NCI-H2196 (cell line): ENCODE results near the gene FHDC1.

ENCODE experiments used
- DNase-seq: peaks from one replicate; lab custom pipeline; 2025; ENCODE audit not compliant: unreplicated experiment; lab: John Stamatoyannopoulos, UW

The FHDC1 gene

GRCh38 chr4:152929888-152930287 lies 6.2 kb upstream of the FHDC1 start:
- DNase-seq: no peak

GRCh38 chr4:152935143-152935542 lies 980 bp upstream of the FHDC1 start:
- no peak for DNase-seq

- DNase-seq: no peak
These were observed 568 bp downstream of the FHDC1 start for GRCh38 chr4:152936446-152937335.

DNA sequence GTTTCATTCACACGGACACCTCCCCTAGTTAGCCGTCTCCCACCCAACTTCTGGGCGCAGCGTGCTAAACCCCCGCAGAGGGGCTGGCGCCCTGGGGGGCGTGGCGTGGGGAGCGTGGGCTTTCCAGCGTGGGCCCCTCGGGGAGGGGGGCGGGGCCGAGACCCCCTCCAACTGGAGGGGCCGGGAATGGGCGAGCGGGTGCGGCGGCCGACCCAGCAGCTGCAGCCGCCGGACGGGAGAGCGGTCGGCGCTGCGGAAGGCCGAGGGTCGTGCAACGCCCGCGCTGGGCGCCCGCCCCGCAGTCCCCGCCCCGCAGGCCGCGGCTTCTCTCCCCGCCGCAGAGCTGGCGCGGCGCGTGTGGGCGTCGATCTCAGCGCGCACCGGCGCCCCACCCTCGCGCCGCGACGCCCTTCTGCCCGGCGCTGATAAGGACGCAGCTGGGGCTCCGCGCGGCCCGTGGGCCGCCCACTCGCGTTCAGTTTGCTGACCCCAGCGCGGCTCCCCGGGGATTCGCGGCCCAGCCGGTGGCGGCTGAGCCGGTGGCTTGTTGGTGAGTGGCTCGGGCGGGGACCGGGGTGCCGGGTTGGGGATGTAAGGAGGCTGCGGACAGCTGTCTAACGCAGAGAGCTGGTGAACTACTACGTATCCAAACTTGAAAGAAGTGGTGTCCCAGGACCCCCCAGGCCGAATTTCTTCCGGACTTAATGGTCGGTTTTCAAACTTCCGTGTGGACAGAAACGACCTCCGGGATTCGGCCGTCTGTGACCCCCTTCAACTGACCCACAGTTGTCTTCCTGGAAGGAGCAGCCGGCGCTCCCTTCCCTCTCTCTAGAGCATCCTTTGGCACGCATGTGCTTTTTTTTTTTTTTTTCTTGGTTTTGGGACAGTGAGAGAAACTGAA lies 1.5 kb downstream of the FHDC1 start:
- DNase-seq: no peak

DNA sequence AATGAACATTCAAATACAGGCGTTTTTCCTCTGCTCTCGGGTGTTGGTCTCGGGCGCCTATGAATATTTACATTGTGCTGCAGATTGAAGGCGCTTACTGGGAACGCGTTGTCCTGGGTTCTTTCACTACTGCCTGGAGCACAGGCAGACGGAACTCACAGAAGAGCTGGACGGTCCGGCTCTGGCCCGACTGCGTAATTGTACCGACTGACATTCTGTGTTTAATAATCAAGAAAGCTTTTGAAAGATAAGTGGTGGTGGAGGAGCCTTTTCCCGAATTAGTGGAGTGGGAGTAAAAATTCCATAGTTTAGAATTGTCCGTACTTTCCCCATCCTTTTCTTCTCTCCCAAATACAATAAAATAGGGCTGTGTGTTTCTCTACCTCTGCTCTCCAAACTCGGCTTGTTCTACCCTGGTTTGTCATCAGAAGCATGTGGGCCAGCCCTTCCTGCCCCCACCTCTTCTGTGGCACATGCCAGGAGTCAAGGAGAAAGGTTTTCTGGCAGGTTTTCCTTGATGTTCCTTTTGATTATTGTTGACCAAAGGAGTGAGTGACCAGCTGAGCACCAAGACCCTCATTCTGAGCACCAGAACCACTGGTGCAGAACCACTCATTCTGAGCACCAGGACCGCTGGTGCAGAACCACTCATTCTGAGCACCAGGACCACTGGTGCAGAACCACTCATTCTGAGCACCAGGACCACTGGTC lies 2.3 kb downstream of the FHDC1 start:
- no peak for DNase-seq

DNA sequence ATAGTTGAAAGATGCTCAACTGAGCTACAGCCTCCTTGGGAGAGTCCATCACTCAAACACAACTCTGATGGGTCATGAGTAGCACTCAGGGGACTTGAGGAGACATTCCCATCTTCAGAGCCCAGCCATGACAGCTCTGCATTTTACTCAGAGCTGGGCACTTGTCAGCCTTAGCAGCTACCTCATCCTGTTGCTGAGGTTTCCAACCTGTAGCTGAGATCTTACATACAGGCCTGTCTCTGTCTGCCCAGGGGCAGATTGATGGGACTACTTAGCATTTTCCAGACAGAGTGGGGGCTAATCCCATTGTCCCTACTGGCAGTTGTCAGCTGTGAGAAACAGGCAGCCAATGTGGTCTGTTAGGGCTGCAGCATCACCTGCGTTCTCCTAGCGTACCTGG lies 3.5 kb downstream of the FHDC1 start:
- DNase-seq: no peak

DNA sequence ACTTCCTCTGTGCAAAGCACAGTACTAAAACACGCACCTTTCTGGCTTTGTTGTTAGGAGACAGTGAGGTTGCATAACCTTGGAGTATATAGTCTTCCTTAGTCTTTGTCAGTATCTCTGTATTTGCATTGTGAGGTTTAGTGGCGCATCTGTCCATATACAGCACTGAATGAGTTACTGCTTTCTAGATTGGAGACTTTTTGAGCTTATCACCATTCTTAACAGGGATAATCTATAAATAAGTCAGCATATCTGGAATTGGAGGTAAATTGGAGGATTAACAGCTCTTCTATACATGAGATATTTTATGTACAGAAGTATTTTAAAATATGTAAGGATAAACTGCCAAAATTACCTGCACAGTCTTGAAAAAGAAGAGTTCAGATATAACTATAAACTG lies 4.3 kb downstream of the FHDC1 start:
- DNase-seq: no peak

GRCh38 chr4:152941411-152941810 lies 5.3 kb downstream of the FHDC1 start:
- no peak for DNase-seq

DNA sequence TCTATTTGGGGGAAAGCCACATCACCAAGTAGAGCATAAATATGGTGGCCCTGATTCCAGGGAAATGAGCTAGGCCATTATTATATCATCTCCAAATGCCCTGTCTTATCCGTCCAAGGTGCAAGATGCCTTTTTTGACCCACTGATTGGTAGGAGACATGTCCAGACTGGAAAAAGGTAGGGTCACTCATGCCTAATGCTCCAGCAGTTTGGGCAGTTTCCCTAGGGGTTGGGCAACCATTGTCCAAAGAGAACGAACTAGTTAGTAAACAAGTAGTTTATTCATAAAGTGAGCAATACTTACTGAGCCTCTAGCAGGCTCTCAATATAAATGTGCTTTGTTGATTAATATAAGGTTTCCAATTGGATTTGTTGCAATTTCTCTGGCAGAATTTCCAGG lies 6.2 kb downstream of the FHDC1 start:
- no peak for DNase-seq

GRCh38 chr4:152943672-152944071 lies 7.5 kb downstream of the FHDC1 start:
- no peak for DNase-seq

- no peak for DNase-seq
These were observed 8.7 kb downstream of the FHDC1 start for GRCh38 chr4:152944666-152945320.

DNA sequence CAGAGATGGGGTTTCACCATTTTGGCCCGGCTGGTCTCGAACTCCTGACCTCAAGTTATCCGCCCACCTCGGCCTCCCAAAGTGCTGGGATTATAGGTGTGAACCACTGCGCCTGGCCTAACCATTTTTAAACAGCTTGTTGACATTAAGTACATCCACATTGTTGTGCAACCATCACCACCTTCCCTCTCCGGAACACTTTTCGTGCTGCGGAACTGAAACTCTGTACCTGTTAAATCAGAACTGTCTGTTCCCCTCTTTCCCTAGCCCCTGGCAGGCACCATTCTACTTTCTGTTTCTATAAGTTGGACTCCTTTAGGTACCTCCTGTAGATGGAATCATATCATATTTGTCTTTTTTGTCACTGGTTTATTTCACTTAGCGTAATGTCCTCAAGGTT lies 9.5 kb downstream of the FHDC1 start:
- no peak for DNase-seq

- no peak for DNase-seq
These were observed 10.3 kb downstream of the FHDC1 start for GRCh38 chr4:152946446-152946845.

- DNase-seq: no peak
These were observed 11.2 kb downstream of the FHDC1 start for GRCh38 chr4:152947311-152947710.

GRCh38 chr4:152949930-152950329 lies 13.8 kb downstream of the FHDC1 start:
- no peak for DNase-seq

GRCh38 chr4:152950402-152951274 lies 14.5 kb downstream of the FHDC1 start:
- no peak for DNase-seq

GRCh38 chr4:152951348-152951747 lies 15.2 kb downstream of the FHDC1 start:
- no peak for DNase-seq

DNA sequence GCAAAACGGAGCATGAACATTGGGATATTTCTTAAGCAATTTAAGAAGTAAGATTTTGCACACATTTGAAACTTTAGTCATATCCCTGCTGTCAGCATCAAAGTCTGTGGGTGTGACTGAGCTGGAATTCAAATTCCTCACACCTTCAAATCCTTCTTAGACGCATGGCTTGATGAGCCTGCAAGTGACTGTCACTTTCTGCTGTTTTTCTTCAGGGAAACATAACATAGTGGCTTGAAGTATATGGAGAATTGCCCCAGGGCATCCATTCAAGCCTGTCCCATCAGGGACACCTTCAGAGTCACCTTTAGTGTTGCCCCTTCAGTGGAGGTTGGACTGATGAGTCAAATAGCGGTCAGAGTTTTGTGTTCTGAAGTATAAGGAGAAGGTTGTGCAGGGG lies 17.4 kb downstream of the FHDC1 start:
- no peak for DNase-seq

- no peak for DNase-seq
These were observed 18.6 kb downstream of the FHDC1 start for GRCh38 chr4:152954741-152955140.

- no peak for DNase-seq
These were observed 20.0 kb downstream of the FHDC1 start for GRCh38 chr4:152956147-152956546.
